Measurements from ENCODE around the gene AGTR1. TPM values are rescaled to one million over a fixed set of nuclear protein-coding genes. Genes with fewer than 3 reads are reported as not detected.

Gene AGTR1
- polyA plus RNA-seq, 4 donors, result 1.1 to 2.3 (median 1.2) TPM; not detected in 1

GRCh38 chr3:148757238-148758215 lies 59.8 kb downstream of the AGTR1 start:
- DNase-seq (no peak), FAIRE-seq (no peak)
- Histone ChIP-seq H3K4me1 (ENCODE audit: control insufficient read depth in 3 of 3, insufficient read depth in 2 of 3, low read depth in 1 of 3, low read length in 2 of 3) (no peaks in the 10 kb centered on the region), H3K4me3 (ENCODE audit: low read depth in 1 of 3, low read length in 3 of 3) (no peak overlapping the region), H3K27me3 (ENCODE audit: control insufficient read depth in 3 of 3, insufficient read depth in 3 of 3, low read length in 3 of 3) (no peaks in the 10 kb centered on the region), H3K9me3 (ENCODE audit: control insufficient read depth in 2 of 2, insufficient read depth in 1 of 2, low read depth in 1 of 2, low read length in 1 of 2) (no peaks in the 10 kb centered on the region), H3K36me3 (ENCODE audit: control insufficient read depth in 3 of 3, insufficient read depth in 2 of 3, low read depth in 1 of 3, low read length in 3 of 3) (no peaks in the 10 kb centered on the region), H3K27ac (ENCODE audit: low read depth in 1 of 3, low read length in 2 of 3) (no peak overlapping the region)
- 68 to 77% (median 75%) methylated on average over 12 of the region's 12 CpGs for WGBS, 3 donors

- H3K27ac ChIP-seq (ENCODE audit: low read depth in 1 of 3, low read length in 2 of 3), result no peak overlapping the region
- H3K27me3 ChIP-seq (ENCODE audit: control insufficient read depth in 3 of 3, insufficient read depth in 3 of 3, low read length in 3 of 3), result no peaks in the 10 kb centered on the region
- FAIRE-seq (no peak), DNase-seq (peak in 1 of 2 donors; percentile 12)
- no peak overlapping the region for H3K4me3 ChIP-seq (ENCODE audit: low read depth in 1 of 3, low read length in 3 of 3)
- H3K4me1 ChIP-seq (ENCODE audit: control insufficient read depth in 3 of 3, insufficient read depth in 2 of 3, low read depth in 1 of 3, low read length in 2 of 3), result no peaks in the 10 kb centered on the region
- WGBS, 3 donors, result 27 to 45% (median 42%) methylated on average over 3 of the region's 3 CpGs
- no peaks in the 10 kb centered on the region for H3K36me3 ChIP-seq (ENCODE audit: control insufficient read depth in 3 of 3, insufficient read depth in 2 of 3, low read depth in 1 of 3, low read length in 3 of 3)
- no peaks in the 10 kb centered on the region for H3K9me3 ChIP-seq (ENCODE audit: control insufficient read depth in 2 of 2, insufficient read depth in 1 of 2, low read depth in 1 of 2, low read length in 1 of 2)
These were observed 60.7 kb downstream of the AGTR1 start for GRCh38 chr3:148758303-148758884.

- Histone ChIP-seq H3K9me3 (ENCODE audit: control insufficient read depth in 2 of 2, insufficient read depth in 1 of 2, low read depth in 1 of 2, low read length in 1 of 2) (no peaks in the 10 kb centered on the region), H3K4me3 (ENCODE audit: low read depth in 1 of 3, low read length in 3 of 3) (no peak overlapping the region), H3K27ac (ENCODE audit: low read depth in 1 of 3, low read length in 2 of 3) (no peak overlapping the region), H3K36me3 (ENCODE audit: control insufficient read depth in 3 of 3, insufficient read depth in 2 of 3, low read depth in 1 of 3, low read length in 3 of 3) (no peaks in the 10 kb centered on the region), H3K27me3 (ENCODE audit: control insufficient read depth in 3 of 3, insufficient read depth in 3 of 3, low read length in 3 of 3) (no peaks in the 10 kb centered on the region), H3K4me1 (ENCODE audit: control insufficient read depth in 3 of 3, insufficient read depth in 2 of 3, low read depth in 1 of 3, low read length in 2 of 3) (no peaks in the 10 kb centered on the region)
- FAIRE-seq (no peak), DNase-seq (no peak)
- 40 to 59% (median 50%) methylated on average over 4 of the region's 4 CpGs for WGBS, 3 donors
These were observed 61.7 kb downstream of the AGTR1 start for GRCh38 chr3:148759430-148759829.

GRCh38 chr3:148763156-148763680 lies 65.5 kb downstream of the AGTR1 start:
- H3K9me3 ChIP-seq (ENCODE audit: control insufficient read depth in 2 of 2, insufficient read depth in 1 of 2, low read depth in 1 of 2, low read length in 1 of 2), result no peaks in the 10 kb centered on the region
- H3K27ac ChIP-seq (ENCODE audit: low read depth in 1 of 3, low read length in 2 of 3), result no peak overlapping the region
- no peak for FAIRE-seq
- 75 to 82% (median 79%) methylated on average over 3 of the region's 3 CpGs for WGBS, 3 donors
- H3K4me3 ChIP-seq (ENCODE audit: low read depth in 1 of 3, low read length in 3 of 3), result no peak overlapping the region
- no peak for DNase-seq
- no peaks in the 10 kb centered on the region for H3K36me3 ChIP-seq (ENCODE audit: control insufficient read depth in 3 of 3, insufficient read depth in 2 of 3, low read depth in 1 of 3, low read length in 3 of 3)
- H3K27me3 ChIP-seq (ENCODE audit: control insufficient read depth in 3 of 3, insufficient read depth in 3 of 3, low read length in 3 of 3), result no peaks in the 10 kb centered on the region
- H3K4me1 ChIP-seq (ENCODE audit: control insufficient read depth in 3 of 3, insufficient read depth in 2 of 3, low read depth in 1 of 3, low read length in 2 of 3), result no peaks in the 10 kb centered on the region

GRCh38 chr3:148763986-148764935 lies 66.6 kb downstream of the AGTR1 start:
- FAIRE-seq, result no peak
- 64 to 76% (median 65%) methylated on average over 1 of the region's 1 CpG for WGBS, 3 donors

GRCh38 chr3:148772361-148772760 lies 74.7 kb downstream of the AGTR1 start:
- FAIRE-seq (no peak), DNase-seq (no peak)
- Histone ChIP-seq H3K9me3 (ENCODE audit: control insufficient read depth in 2 of 2, insufficient read depth in 1 of 2, low read depth in 1 of 2, low read length in 1 of 2) (no peaks in the 10 kb centered on the region), H3K4me1 (ENCODE audit: control insufficient read depth in 3 of 3, insufficient read depth in 2 of 3, low read depth in 1 of 3, low read length in 2 of 3) (no peaks in the 10 kb centered on the region), H3K4me3 (ENCODE audit: low read depth in 1 of 3, low read length in 3 of 3) (no peak overlapping the region), H3K36me3 (ENCODE audit: control insufficient read depth in 3 of 3, insufficient read depth in 2 of 3, low read depth in 1 of 3, low read length in 3 of 3) (no peaks in the 10 kb centered on the region), H3K27ac (ENCODE audit: low read depth in 1 of 3, low read length in 2 of 3) (no peak overlapping the region), H3K27me3 (ENCODE audit: control insufficient read depth in 3 of 3, insufficient read depth in 3 of 3, low read length in 3 of 3) (no peaks in the 10 kb centered on the region)
- WGBS, 3 donors, result 27 to 40% (median 37%) methylated on average over 2 of the region's 2 CpGs

More at GRCh38 chr3:148763986-148764935, 66.6 kb downstream of the AGTR1 start:
- no peaks in the 10 kb centered on the region for H3K4me1 ChIP-seq (ENCODE audit: control insufficient read depth in 3 of 3, insufficient read depth in 2 of 3, low read depth in 1 of 3, low read length in 2 of 3)
- DNase-seq, result no peak
- no peaks in the 10 kb centered on the region for H3K9me3 ChIP-seq (ENCODE audit: control insufficient read depth in 2 of 2, insufficient read depth in 1 of 2, low read depth in 1 of 2, low read length in 1 of 2)
- no peaks in the 10 kb centered on the region for H3K27me3 ChIP-seq (ENCODE audit: control insufficient read depth in 3 of 3, insufficient read depth in 3 of 3, low read length in 3 of 3)
- H3K4me3 ChIP-seq (ENCODE audit: low read depth in 1 of 3, low read length in 3 of 3), result no peak overlapping the region
- no peak overlapping the region for H3K27ac ChIP-seq (ENCODE audit: low read depth in 1 of 3, low read length in 2 of 3)
- no peaks in the 10 kb centered on the region for H3K36me3 ChIP-seq (ENCODE audit: control insufficient read depth in 3 of 3, insufficient read depth in 2 of 3, low read depth in 1 of 3, low read length in 3 of 3)

GRCh38 chr3:148772835-148773234 lies 75.1 kb downstream of the AGTR1 start:
- DNase-seq, result no peak
- Histone ChIP-seq H3K27ac (ENCODE audit: low read depth in 1 of 3, low read length in 2 of 3) (no peak overlapping the region), H3K4me3 (ENCODE audit: low read depth in 1 of 3, low read length in 3 of 3) (no peak overlapping the region), H3K4me1 (ENCODE audit: control insufficient read depth in 3 of 3, insufficient read depth in 2 of 3, low read depth in 1 of 3, low read length in 2 of 3) (no peaks in the 10 kb centered on the region), H3K36me3 (ENCODE audit: control insufficient read depth in 3 of 3, insufficient read depth in 2 of 3, low read depth in 1 of 3, low read length in 3 of 3) (no peaks in the 10 kb centered on the region), H3K9me3 (ENCODE audit: control insufficient read depth in 2 of 2, insufficient read depth in 1 of 2, low read depth in 1 of 2, low read length in 1 of 2) (no peaks in the 10 kb centered on the region), H3K27me3 (ENCODE audit: control insufficient read depth in 3 of 3, insufficient read depth in 3 of 3, low read length in 3 of 3) (no peaks in the 10 kb centered on the region)
- FAIRE-seq, result no peak

GRCh38 chr3:148773805-148774204 lies 76.1 kb downstream of the AGTR1 start:
- no peak overlapping the region for H3K27ac ChIP-seq (ENCODE audit: low read depth in 1 of 3, low read length in 2 of 3)
- H3K36me3 ChIP-seq (ENCODE audit: control insufficient read depth in 3 of 3, insufficient read depth in 2 of 3, low read depth in 1 of 3, low read length in 3 of 3), result no peaks in the 10 kb centered on the region
- no peaks in the 10 kb centered on the region for H3K27me3 ChIP-seq (ENCODE audit: control insufficient read depth in 3 of 3, insufficient read depth in 3 of 3, low read length in 3 of 3)
- WGBS, 3 donors, result 66 to 75% (median 67%) methylated on average over 2 of the region's 2 CpGs
- no peak for DNase-seq
- H3K4me1 ChIP-seq (ENCODE audit: control insufficient read depth in 3 of 3, insufficient read depth in 2 of 3, low read depth in 1 of 3, low read length in 2 of 3), result no peaks in the 10 kb centered on the region
- H3K9me3 ChIP-seq (ENCODE audit: control insufficient read depth in 2 of 2, insufficient read depth in 1 of 2, low read depth in 1 of 2, low read length in 1 of 2), result no peaks in the 10 kb centered on the region
- H3K4me3 ChIP-seq (ENCODE audit: low read depth in 1 of 3, low read length in 3 of 3), result no peak overlapping the region
- no peak for FAIRE-seq
